HG02642 (cell line): ENCODE measurements around the gene ATP6V1C2.
"Not testable (repeated sequence)": the region's sequence is repeated elsewhere in the genome, so short reads cannot be mapped to it uniquely, and the experiment has no call there.

Source experiments
- ATAC-seq: cut with Tn5 transposase; IDR thresholded peaks from one replicate; pipeline ENCODE4 v1.9.1; 2021; ENCODE audit warnings: mild to moderate bottlenecking; ENCODE audit not compliant: unreplicated experiment, poor library complexity

The ATP6V1C2 gene

GRCh38 chr2:10810202-10811161 lies 89.1 kb downstream of the ATP6V1C2 start:
- ATAC-seq: peak; percentile 26

- no peak for ATAC-seq
These were observed 90.1 kb downstream of the ATP6V1C2 start for GRCh38 chr2:10811517-10811916.

GRCh38 chr2:10812362-10813162 lies 91.1 kb downstream of the ATP6V1C2 start, which contains the start of gene PDIA6:
PDIA6 (minus strand) TSS chr2:10812785; CDS start chr2:10812696, 89 bp downstream.
- peak; percentile 93 for ATAC-seq

- ATAC-seq: not testable (repeated sequence)
These were observed 92.0 kb downstream of the ATP6V1C2 start for GRCh38 chr2:10813163-10814138.

- ATAC-seq: no peak
These were observed 92.7 kb downstream of the ATP6V1C2 start for GRCh38 chr2:10814142-10814541.

GRCh38 chr2:10814571-10815331 lies 93.3 kb downstream of the ATP6V1C2 start:
- no peak for ATAC-seq

- ATAC-seq: no peak
These were observed 96.0 kb downstream of the ATP6V1C2 start for GRCh38 chr2:10817413-10817812.

GRCh38 chr2:10818305-10818704 lies 96.9 kb downstream of the ATP6V1C2 start:
- not testable (repeated sequence) for ATAC-seq

GRCh38 chr2:10818984-10819383 lies 97.6 kb downstream of the ATP6V1C2 start:
- no peak for ATAC-seq

- no peak for ATAC-seq
These were observed 98.4 kb downstream of the ATP6V1C2 start for GRCh38 chr2:10819714-10820314.

GRCh38 chr2:10820562-10820961 lies 99.1 kb downstream of the ATP6V1C2 start:
- ATAC-seq: no peak

- ATAC-seq: no peak
These were observed 99.7 kb downstream of the ATP6V1C2 start for GRCh38 chr2:10820978-10821695.

- ATAC-seq: no peak
These were observed 102.8 kb downstream of the ATP6V1C2 start for GRCh38 chr2:10824191-10824590.

GRCh38 chr2:10826026-10826425 lies 104.6 kb downstream of the ATP6V1C2 start:
- ATAC-seq: no peak

GRCh38 chr2:10826625-10827024 lies 105.2 kb downstream of the ATP6V1C2 start:
- no peak for ATAC-seq

- ATAC-seq: no peak
These were observed 106.9 kb downstream of the ATP6V1C2 start for GRCh38 chr2:10828346-10828745.

GRCh38 chr2:10829299-10829698 lies 107.9 kb downstream of the ATP6V1C2 start:
- ATAC-seq: no peak

GRCh38 chr2:10830203-10830602 lies 108.8 kb downstream of the ATP6V1C2 start:
- no peak for ATAC-seq
